Measurements from ENCODE around the gene UBE2G1. TPM values are rescaled to one million over a fixed set of nuclear protein-coding genes. Genes with fewer than 3 reads are reported as not detected.
A peak's percentile ranks its signal among the peaks of the same experiment; 100 is the strongest.

Gene UBE2G1
- total RNA-seq, 4 donors from 2014 or later, result 26.4 to 54.1 (median 35.7) TPM

- H3K27me3 ChIP-seq, result no peaks in the 10 kb centered on the region
- no peak overlapping the region for H3K4me3 ChIP-seq
- H3K36me3 ChIP-seq, result peaks cover 0 to 28% (median 0%) of the 10 kb centered on the region in 3 donors
- H3K9me3 ChIP-seq, result no peaks in the 10 kb centered on the region
- DNase-seq, result no peak
- peak overlapping the region in 1 of 4 donors; percentile 9 for H3K27ac ChIP-seq
- H3K4me1 ChIP-seq, result peaks cover 0 to 14% (median 0%) of the 10 kb centered on the region in 4 donors
- TF ChIP-seq CTCF (IDR thresholded peaks at IDR 0.05) (no peak), POLR2A (IDR thresholded peaks at IDR 0.05) (no peak)
Measured at GRCh38 chr17:4233668-4234258, 132.7 kb downstream of the UBE2G1 start.

GRCh38 chr17:4232168-4232813 is 134.2 kb downstream of the UBE2G1 start:
- Histone ChIP-seq H3K9me3 (no peaks in the 10 kb centered on the region), H3K4me3 (no peak overlapping the region), H3K4me1 (peaks cover 0 to 14% (median 0%) of the 10 kb centered on the region in 4 donors), H3K27me3 (no peaks in the 10 kb centered on the region), H3K27ac (peak overlapping the region in 2 of 4 donors; percentile 8 to 84), H3K36me3 (peaks cover 0 to 28% (median 0%) of the 10 kb centered on the region in 3 donors)
- no peak for DNase-seq
- TF ChIP-seq POLR2A (IDR thresholded peaks at IDR 0.05) (no peak), CTCF (IDR thresholded peaks at IDR 0.05) (no peak)

- Histone ChIP-seq H3K27ac (peak overlapping the region; percentile 38 to 84 (median 50)), H3K4me3 (no peak overlapping the region), H3K9me3 (no peaks in the 10 kb centered on the region), H3K4me1 (peaks cover 0 to 14% (median 0%) of the 10 kb centered on the region in 4 donors), H3K36me3 (peaks cover 0 to 19% (median 0%) of the 10 kb centered on the region in 3 donors), H3K27me3 (no peaks in the 10 kb centered on the region)
- no peak for TF ChIP-seq POLR2A (IDR thresholded peaks at IDR 0.05)
- no peak for TF ChIP-seq CTCF (IDR thresholded peaks at IDR 0.05)
- DNase-seq, result peak in 1 of 3 donors; percentile 49
Measured at GRCh38 chr17:4229627-4230541, 136.6 kb downstream of the UBE2G1 start.

DNA sequence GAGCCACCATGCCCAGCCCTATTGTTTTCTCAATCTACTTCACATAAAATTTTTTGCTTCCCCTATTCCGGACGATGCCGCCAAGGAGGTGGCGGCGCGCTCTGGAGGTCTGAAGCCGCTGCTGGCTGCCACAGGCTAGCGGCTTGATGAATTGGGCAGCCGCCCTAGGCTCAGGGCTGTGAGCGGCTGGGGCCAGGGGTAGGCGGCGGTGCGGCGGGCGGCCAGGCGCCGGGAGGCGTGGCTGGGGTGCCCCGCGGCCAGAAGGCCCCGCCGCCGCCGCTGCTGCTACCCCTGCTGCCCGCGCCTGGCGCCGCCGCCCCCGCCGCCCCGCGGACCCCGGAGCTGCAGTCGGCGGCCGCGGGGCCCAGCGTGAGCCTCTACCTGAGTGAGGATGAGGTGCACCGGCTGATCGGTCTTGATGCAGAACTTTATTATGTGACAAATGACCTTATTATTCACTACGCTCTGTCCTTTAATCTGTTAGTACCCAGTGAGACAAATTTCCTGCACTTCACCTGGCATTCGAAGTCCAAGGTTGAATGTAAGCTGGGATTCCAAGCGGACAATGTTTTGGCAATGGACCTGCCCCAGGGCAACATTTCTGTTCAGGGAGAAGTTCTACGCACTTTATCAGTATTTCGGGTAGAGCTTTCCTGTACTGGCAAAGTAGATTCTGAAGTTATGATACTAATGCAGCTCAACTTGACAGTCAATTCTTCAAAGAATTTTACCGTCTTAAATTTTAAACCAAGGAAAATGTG is 144.4 kb downstream of the UBE2G1 start:
- no peak overlapping the region for H3K4me3 ChIP-seq
- H3K4me1 ChIP-seq, result no peaks in the 10 kb centered on the region
- no peak for TF ChIP-seq POLR2A (IDR thresholded peaks at IDR 0.05)
- TF ChIP-seq CTCF (IDR thresholded peaks at IDR 0.05), result no peak
- H3K27me3 ChIP-seq, result no peaks in the 10 kb centered on the region
- no peaks in the 10 kb centered on the region for H3K9me3 ChIP-seq
- H3K36me3 ChIP-seq, result peaks cover 0 to 17% (median 0%) of the 10 kb centered on the region in 3 donors
- H3K27ac ChIP-seq, result peak overlapping the region in 1 of 4 donors; percentile 76
- no peak for DNase-seq

DNA sequence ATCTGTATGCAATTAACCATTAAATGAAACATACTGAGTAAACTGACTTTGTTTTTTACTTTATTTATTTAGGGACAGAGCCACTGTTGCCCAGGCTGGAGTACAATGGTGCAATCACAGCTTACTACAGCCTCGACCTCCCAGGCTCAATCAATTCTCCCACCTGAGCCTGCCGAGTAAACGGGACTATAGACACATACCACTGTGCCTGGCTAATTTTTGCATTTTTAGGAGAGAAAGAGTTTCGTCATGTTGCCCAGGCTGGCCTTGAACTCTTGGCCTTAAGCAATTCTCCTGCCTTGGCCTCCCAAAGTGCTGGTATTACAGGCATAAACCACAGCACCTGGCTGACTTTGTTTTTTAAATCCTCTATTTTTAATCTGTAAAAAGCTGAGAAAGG is 145.3 kb downstream of the UBE2G1 start:
- no peaks in the 10 kb centered on the region for H3K27me3 ChIP-seq
- no peaks in the 10 kb centered on the region for H3K9me3 ChIP-seq
- no peaks in the 10 kb centered on the region for H3K4me1 ChIP-seq
- no peak for DNase-seq
- H3K4me3 ChIP-seq, result no peak overlapping the region
- H3K36me3 ChIP-seq, result peaks cover 0 to 26% (median 0%) of the 10 kb centered on the region in 3 donors
- H3K27ac ChIP-seq, result peak overlapping the region in 2 of 4 donors; percentile 2 to 76
- TF ChIP-seq CTCF (IDR thresholded peaks at IDR 0.05) (no peak), POLR2A (IDR thresholded peaks at IDR 0.05) (no peak)

All from Peyer's patch (tissue), 4 donors.